Parathyroid adenoma (tissue), 2 donors: Measurements from ENCODE around the gene DCST1.

Source experiments
- H2AFZ ChIP-seq: fragments of 300-600 bp; sonication (generic); one replicate; pipeline ENCODE4 v1.7.0; 2017; ENCODE audit warnings: antibody characterized with exemption, mild to moderate bottlenecking
- H3K27ac ChIP-seq: fragments of 300-600 bp; sonication (generic); one replicate; pipeline ENCODE4 v1.7.0; 2017
- H3K27me3 ChIP-seq: fragments of 300-600 bp; sonication (generic); one replicate; pipeline ENCODE4 v1.7.0; 2017; ENCODE audit warnings: low read length; ENCODE audit not compliant: control insufficient read depth, insufficient read depth
- H3K36me3 ChIP-seq: fragments of 300-600 bp; sonication (generic); one replicate; pipeline ENCODE4 v1.7.0; 2017; ENCODE audit warnings: low read length; ENCODE audit not compliant: control insufficient read depth, insufficient read depth
- H3K4me1 ChIP-seq: fragments of 300-600 bp; sonication (generic); one replicate; pipeline ENCODE4 v1.7.0; 2017; ENCODE audit warnings: control low read depth
- H3K4me2 ChIP-seq: fragments of 300-600 bp; sonication (generic); one replicate; pipeline ENCODE4 v1.7.0; 2017; ENCODE audit warnings: low read length
- H3K4me3 ChIP-seq: fragments of 300-600 bp; sonication (generic); one replicate; pipeline ENCODE4 v1.7.0; 2017; ENCODE audit warnings: low read depth, low read length
- H3K79me2 ChIP-seq: fragments of 300-600 bp; sonication (generic); one replicate; pipeline ENCODE4 v1.7.0; 2017; ENCODE audit warnings: control low read depth
- H3K9ac ChIP-seq: fragments of 300-600 bp; sonication (generic); one replicate; pipeline ENCODE4 v1.7.0; 2017; ENCODE audit warnings: mild to moderate bottlenecking
- H3K9me3 ChIP-seq: fragments of 300-600 bp; sonication (generic); one replicate; pipeline ENCODE4 v1.7.0; 2017; ENCODE audit warnings: low read length; ENCODE audit not compliant: control insufficient read depth
- TF ChIP-seq, protein P1 (sequence below): fragments of 300-600 bp; sonication (generic); IDR thresholded peaks from one replicate; pipeline ENCODE4 v1.7.0; 2017; ENCODE audit warnings: antibody characterized with exemption, mild to moderate bottlenecking
- donor health status: primary hyperparathyroidism.

DCST1 gene

GRCh38 chr1:155001425-155001674 lies 32.3 kb upstream of the DCST1 start:
- H3K4me1 ChIP-seq: peaks cover 5% of the 10 kb centered on the region
- peak overlapping the region; percentile 94 for H3K27ac ChIP-seq
- H3K27me3 ChIP-seq: no peaks in the 10 kb centered on the region
- TF ChIP-seq, protein P1, sequence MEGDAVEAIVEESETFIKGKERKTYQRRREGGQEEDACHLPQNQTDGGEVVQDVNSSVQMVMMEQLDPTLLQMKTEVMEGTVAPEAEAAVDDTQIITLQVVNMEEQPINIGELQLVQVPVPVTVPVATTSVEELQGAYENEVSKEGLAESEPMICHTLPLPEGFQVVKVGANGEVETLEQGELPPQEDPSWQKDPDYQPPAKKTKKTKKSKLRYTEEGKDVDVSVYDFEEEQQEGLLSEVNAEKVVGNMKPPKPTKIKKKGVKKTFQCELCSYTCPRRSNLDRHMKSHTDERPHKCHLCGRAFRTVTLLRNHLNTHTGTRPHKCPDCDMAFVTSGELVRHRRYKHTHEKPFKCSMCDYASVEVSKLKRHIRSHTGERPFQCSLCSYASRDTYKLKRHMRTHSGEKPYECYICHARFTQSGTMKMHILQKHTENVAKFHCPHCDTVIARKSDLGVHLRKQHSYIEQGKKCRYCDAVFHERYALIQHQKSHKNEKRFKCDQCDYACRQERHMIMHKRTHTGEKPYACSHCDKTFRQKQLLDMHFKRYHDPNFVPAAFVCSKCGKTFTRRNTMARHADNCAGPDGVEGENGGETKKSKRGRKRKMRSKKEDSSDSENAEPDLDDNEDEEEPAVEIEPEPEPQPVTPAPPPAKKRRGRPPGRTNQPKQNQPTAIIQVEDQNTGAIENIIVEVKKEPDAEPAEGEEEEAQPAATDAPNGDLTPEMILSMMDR: no peak
- H3K9me3 ChIP-seq: no peaks in the 10 kb centered on the region
- peak overlapping the region; percentile 67 for H3K4me2 ChIP-seq
- peaks cover 2% of the 10 kb centered on the region for H3K79me2 ChIP-seq
- no peaks in the 10 kb centered on the region for H3K36me3 ChIP-seq
- H2AFZ ChIP-seq: peak overlapping the region; percentile 73
- peak overlapping the region; percentile 95 for H3K4me3 ChIP-seq
- H3K9ac ChIP-seq: peak overlapping the region; percentile 28

- H3K4me3 ChIP-seq: peak overlapping the region; percentile 95
- peak overlapping the region; percentile 28 for H3K9ac ChIP-seq
- H3K36me3 ChIP-seq: no peaks in the 10 kb centered on the region
- H3K27ac ChIP-seq: peak overlapping the region; percentile 94
- H3K4me2 ChIP-seq: peak overlapping the region; percentile 67
- no peaks in the 10 kb centered on the region for H3K9me3 ChIP-seq
- peaks cover 2% of the 10 kb centered on the region for H3K79me2 ChIP-seq
- peaks cover 5% of the 10 kb centered on the region for H3K4me1 ChIP-seq
- H2AFZ ChIP-seq: peak overlapping the region; percentile 73
- TF ChIP-seq, protein P1: peak; percentile 47
- H3K27me3 ChIP-seq: no peaks in the 10 kb centered on the region
Observed at GRCh38 chr1:155001675-155002463, 31.8 kb upstream of the DCST1 start.

GRCh38 chr1:155002464-155003226 lies 31.0 kb upstream of the DCST1 start, which contains the start of gene ZBTB7B:
ZBTB7B (plus strand) TSS chr1:155002802; CDS start chr1:155014661, 11,859 bp downstream.
- H3K4me1 ChIP-seq: peaks cover 5% of the 10 kb centered on the region
- H3K79me2 ChIP-seq: peaks cover 7% of the 10 kb centered on the region
- peak within 1 kb of the TSS; percentile 99 for H3K4me3 ChIP-seq
- H3K27me3 ChIP-seq: no peaks in the 10 kb centered on the region
- peak within 1 kb of the TSS; percentile 67 for H3K9ac ChIP-seq
- peak within 1 kb of the TSS; percentile 94 for H3K27ac ChIP-seq
- TF ChIP-seq, protein P1: no peak
- H3K36me3 ChIP-seq: no peaks in the 10 kb centered on the region
- peak within 1 kb of the TSS; percentile 99 for H3K4me2 ChIP-seq
- H3K9me3 ChIP-seq: no peaks in the 10 kb centered on the region
- peak within 1 kb of the TSS; percentile 73 for H2AFZ ChIP-seq

DNA sequence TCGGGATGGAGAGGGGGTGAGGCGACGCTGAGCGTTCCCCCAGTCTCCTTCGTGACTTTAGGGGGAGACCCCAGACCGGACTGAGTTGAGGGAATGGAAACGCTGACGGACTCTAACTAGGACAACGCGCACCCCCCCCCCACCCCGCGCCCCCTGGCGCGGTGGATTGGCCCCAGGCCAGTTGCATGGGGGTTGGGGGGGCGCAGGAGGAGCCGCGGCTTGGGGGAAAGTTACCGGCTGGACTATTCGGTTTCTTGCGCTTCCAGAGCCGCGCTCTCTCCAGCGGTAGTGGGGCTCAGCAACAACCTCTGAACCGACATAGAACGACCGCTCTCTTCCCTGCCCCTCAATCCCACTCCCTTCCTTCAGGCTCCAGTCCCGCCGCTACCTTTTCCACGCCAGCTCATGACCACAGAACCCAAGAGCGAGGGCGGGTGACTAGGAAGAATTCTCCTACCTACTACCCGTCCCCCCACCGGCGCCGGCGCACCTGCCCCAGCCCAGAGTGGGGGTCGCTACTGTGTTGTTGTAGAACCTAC lies 30.3 kb upstream of the DCST1 start:
- Histone ChIP-seq H3K4me2 (peak overlapping the region; percentile 99), H3K79me2 (peaks cover 7% of the 10 kb centered on the region), H3K9ac (no peak overlapping the region), H3K27ac (peak overlapping the region; percentile 69), H3K4me3 (peak overlapping the region; percentile 99), H2AFZ (peak overlapping the region; percentile 42), H3K4me1 (peaks cover 5% of the 10 kb centered on the region), H3K36me3 (no peaks in the 10 kb centered on the region), H3K9me3 (no peaks in the 10 kb centered on the region), H3K27me3 (no peaks in the 10 kb centered on the region)
- TF ChIP-seq, protein P1: no peak
